Right ventricle myocardium superior (tissue), 1 donor: Measurements from ENCODE around the gene KLF18. TPM values are rescaled to one million over a fixed set of nuclear protein-coding genes. Genes with fewer than 3 reads are reported as not detected.
"Not testable (repeated sequence)": the region's sequence is repeated elsewhere in the genome, so short reads cannot be mapped to it uniquely, and the experiment has no call there.

ENCODE experiments used
- ATAC-seq: fragments of 200-7000 bp; cut with Tn5 transposase; one replicate; pipeline ENCODE4 v1.9.1; 2020; ENCODE audit warnings: mild to moderate bottlenecking; ENCODE audit not compliant: poor library complexity
- DNase-seq: peaks from one replicate; pipeline ENCODE4 v3.0.0-alpha.2; 2020
- intact Hi-C: fragments of 100-400 bp; cut with DNase I; formaldehyde crosslinking; loops from one replicate; pipeline ENCODE4 v1.11.2; 2022
- total RNA-seq: library from RNA; stranded (reverse); fragmentation: NEBNext Ultra II Directional; extraction: Animal tissue kit (Norgen Biotek cat#: 25700); gene quantifications from one replicate; pipeline ENCODE4 v1.2.1, GENCODE V29; 2021
- donor health status: DM: no; HTN: yes; CAD: no; lungs with severe emphysema.

The KLF18 gene
- total RNA-seq, 1 donor from 2014 or later = not detected

DNA sequence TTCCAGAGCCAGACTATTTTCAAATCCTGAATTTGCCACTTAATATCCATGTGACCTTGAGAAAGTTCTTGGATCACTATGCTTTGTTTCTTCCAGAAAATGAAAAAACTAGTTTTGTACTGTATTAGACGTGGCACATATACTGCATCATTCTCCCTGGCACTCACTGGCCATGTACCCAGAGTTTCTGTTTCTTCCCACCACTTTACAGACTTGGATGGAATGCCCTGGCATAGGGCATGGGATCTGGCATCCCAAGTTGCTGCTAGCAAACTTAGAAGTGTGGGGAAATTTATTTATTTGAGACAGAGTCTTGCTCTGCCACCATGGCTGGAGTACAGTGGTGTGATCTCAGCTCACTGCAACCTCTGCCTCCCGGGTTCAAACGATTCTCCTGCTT, 10.0 kb downstream of the KLF18 start:
- intact Hi-C loops = no loop called here
- ATAC-seq = no peak
- no peak for DNase-seq

DNA sequence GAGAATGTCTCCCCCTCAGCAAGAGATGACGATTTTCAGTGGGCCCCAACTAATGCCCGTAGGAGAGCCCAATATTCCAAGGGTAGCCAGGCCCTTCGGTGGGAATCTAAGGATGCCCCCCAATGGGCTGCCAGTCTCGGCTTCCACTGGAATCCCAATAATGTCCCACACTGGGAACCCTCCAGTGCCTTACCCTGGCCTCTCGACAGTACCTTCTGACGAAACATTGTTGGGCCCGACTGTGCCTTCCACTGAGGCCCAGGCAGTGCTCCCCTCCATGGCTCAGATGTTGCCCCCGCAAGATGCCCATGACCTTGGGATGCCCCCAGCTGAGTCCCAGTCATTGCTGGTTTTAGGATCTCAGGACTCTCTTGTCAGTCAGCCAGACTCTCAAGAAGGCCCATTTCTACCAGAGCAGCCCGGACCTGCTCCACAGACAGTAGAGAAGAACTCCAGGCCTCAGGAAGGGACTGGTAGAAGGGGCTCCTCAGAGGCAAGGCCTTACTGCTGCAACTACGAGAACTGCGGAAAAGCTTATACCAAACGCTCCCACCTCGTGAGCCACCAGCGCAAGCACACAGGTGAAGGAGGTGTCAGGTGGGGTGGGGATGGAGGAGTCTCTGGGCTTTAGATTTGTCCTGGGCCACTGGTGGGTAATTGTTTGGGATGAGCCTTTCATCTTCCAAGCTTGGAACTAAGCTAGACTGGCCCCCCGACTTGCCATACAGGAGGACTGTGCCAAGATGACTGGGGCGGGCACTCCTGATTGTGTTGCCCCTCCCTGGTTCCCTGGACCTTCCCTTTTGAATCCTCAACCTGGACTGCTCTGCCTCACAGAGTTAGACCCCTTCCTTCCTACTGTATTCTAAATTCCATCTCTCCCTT, 11.6 kb downstream of the KLF18 start:
- no peak for DNase-seq
- ATAC-seq = no peak
- intact Hi-C loops = no loop called here

DNA sequence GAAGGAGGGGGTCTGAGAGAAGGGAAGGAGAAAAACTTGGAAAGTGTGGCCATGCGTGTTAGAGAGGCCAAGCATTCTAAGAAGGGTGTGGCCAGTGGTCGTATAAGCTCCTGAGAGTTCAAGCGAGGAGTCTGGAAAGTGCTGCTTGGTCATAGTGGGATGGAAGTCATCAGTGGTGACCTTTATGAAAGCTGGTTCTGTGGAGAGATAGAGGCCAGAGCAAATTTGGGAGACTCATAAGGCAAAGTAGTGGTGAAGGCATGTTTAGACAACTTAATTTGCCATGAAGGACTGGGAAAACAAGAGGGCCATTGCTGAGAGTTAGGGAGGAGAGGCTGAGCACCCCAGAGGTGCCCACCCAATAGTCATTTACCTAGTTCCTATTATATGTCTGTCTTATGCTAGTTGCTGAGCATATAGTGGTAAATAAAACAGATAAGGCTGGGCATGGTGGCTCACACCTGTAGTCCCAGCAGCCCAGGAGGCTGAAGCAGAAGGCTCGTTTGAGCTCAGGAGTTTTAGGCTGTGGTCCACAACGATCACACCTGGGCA, 21.0 kb downstream of the KLF18 start:
- intact Hi-C loops = no loop called here
- no peak for DNase-seq
- ATAC-seq = no peak

DNA sequence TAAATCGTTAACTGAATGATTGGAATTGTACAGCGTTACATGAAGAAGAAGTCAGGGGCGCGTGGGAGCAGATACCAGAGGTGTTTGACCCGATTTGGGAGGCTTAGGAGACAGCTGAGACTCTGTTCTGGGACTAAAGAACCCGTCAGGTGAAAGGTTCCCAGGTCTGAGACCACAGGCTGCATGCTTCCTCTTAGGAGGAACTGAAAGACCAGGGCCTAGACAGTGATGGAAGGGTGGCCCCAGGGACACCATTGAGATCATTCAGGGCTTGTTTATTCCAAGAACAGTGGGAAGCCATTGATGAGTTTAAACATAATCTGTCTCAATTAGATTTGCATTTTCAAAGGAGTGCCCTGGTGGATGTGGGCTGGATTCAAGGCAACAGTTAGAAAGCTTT, 21.9 kb downstream of the KLF18 start:
- ATAC-seq (no peak), DNase-seq (no peak)
- intact Hi-C loops = no loop called here

DNA sequence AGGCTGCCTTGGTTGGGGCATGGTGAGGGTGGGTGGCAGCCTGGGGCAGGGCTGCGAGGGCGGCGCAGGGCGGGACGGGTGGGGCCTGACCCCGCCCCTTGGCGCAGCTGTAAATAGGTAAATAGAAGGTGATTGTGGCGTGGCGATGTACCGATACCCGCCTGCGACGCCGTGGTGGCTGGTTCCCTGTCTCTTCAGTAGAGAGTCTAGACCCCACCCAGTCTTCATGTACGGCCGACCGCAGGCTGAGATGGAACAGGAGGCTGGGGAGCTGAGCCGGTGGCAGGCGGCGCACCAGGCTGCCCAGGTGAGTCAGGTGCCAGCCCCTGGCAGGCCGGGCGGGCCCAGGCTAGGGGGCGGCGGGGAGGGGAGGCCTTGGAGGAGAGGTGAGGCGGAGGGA, 22.7 kb downstream of the KLF18 start, which contains the start of gene KLF17:
TSS of gene KLF17 (plus strand) at position 140 of the 400 bp plus-strand sequence. CDS start at position 227, 87 bp downstream.
- no peak for DNase-seq
- ATAC-seq = no peak
- intact Hi-C loops = no loop called here

DNA sequence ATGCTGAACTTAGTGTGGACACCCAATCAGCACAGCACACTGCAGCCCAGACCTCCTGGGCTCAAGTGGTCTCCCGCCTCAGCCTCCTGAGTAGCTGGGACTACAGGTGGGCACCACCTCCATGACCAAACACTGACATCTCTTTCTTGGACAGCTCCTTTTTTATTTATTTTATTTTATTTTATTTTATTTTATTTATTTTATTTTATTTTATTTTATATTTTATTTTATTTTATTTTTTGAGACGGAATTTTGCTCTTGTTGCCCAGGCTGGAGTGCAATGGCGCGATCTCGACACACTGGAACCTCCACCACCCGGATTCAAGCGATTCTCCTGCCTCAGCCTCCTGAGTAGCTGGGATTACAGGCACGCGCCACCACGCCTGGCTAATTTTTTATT, 24.2 kb downstream of the KLF18 start:
- ATAC-seq, intact Hi-C loops, DNase-seq: not testable (repeated sequence)

DNA sequence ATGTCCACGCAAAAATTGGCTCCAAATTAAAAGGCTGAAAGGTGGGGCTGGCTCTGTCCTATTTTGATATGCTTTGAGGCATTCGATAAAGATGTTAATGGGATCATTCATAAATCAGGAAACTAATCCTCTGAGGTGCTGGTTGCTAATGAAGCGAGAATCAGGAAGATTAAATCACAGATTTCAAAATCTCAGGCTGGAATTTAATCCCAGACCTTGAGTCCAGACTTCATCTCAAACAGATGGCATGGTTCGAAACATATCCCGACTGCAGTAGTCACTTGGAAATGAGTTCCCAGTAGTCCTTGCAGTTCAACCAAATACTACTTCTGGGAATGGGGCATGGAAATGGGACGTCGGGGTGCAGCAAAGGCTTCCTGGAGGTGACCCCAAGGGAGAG, 27.3 kb downstream of the KLF18 start:
- intact Hi-C loops = no loop called here
- DNase-seq (no peak), ATAC-seq (no peak)

DNA sequence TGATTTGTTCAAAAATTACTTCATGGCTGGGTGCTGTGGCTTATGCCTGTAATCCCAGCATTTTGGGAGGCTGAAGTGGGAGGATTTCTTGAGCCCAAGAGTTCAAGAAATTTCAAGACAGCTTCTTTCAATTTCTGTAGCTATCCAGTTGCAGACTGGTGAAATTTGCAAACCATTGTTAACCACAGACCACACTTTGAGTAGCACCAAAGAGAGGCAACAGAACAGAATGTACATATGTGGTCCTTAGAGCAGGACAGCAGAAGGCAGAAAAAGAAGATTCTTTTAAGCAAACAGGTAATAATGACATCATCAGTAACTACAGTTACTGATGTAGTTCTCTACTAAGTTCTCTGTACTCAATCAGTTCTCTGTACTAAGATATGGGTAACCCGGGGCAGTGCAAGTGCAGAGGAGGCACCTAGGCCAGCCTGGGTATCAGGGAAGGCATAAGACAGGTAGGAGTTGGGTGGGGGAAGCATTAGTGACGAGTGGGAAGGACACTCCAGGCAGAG, 28.3 kb downstream of the KLF18 start:
- ATAC-seq = no peak
- intact Hi-C loops = no loop called here
- no peak for DNase-seq

DNA sequence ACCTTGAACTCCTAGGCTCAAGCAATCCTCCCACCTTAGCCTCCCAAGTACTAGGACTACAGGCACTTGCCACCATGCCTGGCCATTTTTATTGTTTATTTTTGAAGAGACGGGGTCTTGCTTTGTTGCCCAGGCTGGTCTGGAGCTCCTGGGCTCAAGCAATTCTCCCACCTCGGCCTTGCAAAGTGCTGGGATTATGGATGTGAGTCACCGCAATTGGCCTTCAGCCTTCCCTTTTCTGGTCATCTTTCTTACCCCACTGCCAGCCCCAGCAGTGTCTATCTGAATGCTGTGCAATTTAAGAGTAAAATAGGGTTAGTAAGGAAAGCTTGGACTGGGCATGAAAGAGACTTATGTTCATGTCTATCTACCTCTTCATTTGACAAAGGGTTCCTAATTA, 28.9 kb downstream of the KLF18 start:
- DNase-seq (no peak), ATAC-seq (no peak)
- intact Hi-C loops = no loop called here

DNA sequence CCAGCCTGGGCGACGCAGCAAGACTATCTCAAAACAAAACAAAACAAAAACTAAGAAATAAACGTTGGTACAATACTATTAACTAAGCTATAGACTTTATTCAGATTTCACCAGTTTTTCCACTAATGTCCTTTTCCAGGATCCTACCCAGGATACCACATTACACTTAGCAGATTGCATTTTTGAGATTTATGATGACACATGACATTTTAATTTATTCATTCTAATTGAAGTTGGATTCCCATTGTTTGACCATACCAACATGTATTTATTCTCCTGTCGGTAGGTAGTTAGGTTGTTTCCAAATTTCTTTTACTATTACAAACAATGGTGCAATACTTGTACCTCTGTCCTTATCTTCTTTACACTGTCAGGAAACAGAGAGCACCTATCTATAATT, 29.6 kb downstream of the KLF18 start:
- ATAC-seq (no peak), DNase-seq (no peak)
- intact Hi-C loops = no loop called here

DNA sequence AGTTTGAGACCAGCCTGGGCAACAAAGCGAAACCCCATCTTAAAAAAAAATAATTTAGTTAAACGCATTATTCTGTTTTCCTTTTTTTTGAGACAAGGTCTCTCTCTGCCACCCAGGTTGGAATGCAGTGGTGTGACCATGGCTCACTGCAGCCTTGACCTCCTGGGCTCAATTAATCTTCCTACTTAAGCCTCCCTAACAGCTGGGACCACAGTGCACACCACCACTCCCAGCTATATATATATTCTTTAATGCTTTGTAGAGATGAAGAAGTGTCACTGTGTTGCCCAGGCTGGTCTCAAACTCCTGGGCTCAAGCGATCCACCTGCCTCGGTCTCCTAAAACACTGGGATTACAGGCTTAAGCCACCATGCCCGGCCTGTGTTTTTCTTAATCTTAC, 30.5 kb downstream of the KLF18 start:
- intact Hi-C loops = no loop called here
- DNase-seq (no peak), ATAC-seq (no peak)

DNA sequence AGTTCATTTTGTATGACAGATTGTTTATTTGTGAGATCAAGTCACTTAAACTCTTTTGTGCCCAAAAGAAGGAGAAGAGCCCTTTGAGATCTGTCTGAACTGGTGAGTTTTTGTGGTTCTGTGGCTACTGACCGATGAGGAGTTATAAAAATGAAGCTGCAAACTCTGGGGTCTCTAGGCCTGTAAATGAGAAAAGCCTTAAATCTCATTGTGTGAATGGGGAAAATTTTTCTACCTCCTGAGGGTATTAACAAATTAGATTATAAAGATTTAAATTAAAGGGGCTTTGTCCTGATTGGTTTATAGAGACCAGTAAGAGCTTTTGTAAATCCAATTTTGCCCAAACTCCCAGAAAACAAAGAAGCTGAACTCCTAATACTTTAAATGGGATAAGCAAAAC, 32.5 kb downstream of the KLF18 start:
- no peak for DNase-seq
- intact Hi-C loops = no loop called here
- ATAC-seq = no peak

DNA sequence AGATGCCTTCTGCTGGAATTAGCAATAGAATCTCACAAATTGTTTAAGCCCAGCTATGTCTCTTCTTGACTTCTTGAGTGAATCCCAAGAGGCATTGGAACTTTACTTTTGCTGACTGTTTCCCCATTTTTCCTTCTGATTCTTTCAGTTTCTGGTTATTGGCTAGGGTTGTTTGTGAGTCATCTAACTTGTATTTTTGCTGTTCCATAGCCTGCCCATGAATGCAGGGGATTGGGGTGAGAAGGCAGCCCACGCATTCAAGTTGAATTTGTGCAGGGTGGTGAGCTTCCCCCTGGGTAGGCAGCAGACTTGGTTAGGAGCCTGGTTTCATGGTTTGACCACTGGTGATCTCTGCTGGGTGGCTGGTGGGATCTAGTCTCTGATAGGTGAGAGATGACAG, 33.2 kb downstream of the KLF18 start:
- ATAC-seq = no peak
- no peak for DNase-seq
- intact Hi-C loops = no loop called here

DNA sequence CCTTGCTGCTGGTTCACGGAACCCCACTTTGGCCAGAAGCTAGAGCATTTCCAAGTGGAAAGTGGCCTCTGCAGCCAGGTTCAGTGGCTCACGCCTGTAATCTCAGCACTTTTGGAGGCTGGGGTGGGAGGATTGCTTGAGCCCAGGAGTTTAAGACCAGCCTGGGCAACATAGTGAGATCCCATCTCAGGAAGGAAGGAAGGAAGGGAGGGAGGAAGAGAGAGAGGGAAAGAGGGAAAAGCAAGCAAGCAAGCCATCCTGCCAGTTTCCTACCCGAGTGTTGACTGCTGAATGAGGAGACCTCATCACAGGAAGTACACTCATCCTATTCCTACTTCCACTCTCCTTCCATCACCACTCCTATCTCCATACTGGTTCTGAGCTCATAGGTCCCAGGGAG, 35.6 kb downstream of the KLF18 start:
- ATAC-seq (no peak), DNase-seq (no peak)
- intact Hi-C loops = no loop called here

DNA sequence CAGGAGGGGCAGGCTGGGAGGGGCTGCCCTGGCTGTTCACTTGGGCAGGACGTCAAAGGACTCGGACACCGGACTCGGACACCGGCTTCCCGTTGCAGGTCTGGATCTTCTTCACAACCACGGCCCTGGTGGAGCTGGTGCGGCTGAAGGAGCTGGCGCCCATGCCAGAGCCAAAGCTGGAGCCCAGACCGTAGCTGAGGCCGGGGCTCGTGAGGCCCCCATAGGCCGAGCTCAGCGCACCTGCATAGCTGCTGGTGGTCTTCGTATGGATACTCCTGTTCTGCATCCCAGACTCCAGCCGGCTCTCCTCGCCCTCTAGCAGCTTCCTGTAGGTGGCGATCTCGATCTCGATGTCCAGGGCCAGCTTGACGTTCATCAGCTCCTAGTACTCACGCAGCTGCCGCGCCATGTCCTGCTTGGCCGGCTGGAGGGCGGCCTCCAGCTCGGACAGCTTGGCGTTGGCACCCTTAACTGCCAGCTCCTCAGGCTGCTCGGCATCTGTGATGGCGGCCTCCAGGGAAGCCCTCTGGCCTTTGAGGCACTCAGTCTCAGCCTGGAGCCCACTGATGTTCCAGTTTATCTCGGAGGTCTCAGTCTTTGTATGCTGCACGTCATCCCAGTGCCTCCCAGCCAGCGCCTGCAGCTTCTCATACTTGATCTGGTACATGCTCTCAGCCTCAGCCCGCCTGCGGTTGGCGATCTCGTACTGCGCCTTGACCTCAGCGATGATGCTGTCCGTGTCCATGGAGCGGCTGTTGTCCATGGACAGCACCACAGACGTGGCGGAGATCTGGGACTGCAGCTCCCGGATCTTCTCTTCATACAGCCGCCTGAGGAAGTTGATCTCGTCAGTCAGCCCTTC, 37.9 kb downstream of the KLF18 start:
- ATAC-seq = no peak
- DNase-seq = no peak
- intact Hi-C loops = no loop called here

DNA sequence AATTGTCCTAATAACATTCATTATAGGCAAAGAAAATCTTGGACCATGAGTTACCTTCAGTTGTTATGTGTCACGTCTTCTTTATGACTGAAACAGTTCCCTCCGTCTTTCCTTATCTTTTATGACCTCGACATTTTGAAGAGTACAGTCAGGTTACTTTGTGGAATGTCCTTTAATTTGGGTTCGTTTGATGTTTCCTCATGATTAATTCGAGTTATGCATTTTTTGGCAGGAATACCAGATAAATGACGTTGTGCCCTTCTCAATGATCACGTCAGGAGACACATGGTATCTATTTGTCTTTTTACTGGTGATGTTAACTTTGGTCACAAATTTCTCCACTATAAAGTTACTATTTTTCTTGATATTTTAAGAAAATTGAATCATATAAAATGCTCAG, 40.1 kb downstream of the KLF18 start:
- intact Hi-C loops = no loop called here
- ATAC-seq = no peak
- DNase-seq = no peak

DNA sequence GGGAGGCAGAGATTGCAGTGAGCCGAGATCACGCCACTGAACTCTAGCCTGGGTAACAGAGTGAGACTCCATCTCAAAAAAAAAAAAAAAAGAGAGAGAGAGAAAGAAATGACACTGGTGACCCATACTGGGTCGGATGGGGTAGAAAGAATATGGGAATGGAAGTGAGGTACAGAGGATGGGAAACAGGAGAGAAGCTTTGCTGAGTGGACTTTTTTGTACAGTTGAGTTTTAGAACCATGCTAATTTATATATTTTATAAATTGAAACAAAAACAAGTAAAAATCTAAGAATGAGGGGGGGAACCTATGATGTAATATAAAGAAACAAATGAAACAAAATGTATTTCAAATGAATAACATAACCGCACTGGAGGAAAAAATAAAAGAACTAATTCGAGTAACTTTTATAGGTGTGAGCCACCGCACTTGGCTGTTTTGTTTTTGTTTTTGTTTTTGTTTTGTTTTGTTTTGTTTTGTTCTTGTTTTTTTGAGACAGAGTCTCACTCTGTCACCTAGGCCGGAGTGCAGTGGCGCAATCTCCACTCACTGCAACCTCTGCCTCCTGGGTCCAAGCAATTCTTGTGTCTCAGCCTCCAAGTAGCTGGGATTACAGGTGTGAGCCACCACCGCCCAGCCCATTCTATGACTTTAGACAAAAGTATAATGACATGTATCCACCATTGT, 41.1 kb downstream of the KLF18 start:
- intact Hi-C loops = no loop called here
- no peak for DNase-seq
- no peak for ATAC-seq

DNA sequence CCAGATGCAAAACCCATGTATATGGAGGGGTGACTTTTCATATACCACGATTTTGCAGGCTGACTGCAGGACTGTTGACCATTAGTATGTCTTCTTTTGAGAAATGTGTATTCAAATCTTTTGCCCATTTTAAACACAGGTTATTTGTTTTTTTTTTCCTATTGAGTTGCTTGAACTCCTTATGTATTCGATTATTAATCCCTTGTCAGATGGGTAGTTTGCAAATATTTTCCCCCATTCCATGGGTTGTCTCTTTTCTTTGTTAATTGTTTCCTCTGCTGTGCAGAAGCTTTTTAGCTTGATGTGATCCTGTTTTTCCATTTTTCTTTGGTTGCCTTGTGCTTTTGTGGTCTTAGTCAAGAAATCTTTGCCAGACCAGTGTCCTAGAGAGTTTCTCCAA, 47.4 kb downstream of the KLF18 start:
- intact Hi-C loops = no loop called here
- DNase-seq (no peak), ATAC-seq (no peak)
